Right ventricle myocardium inferior (tissue), 1 donor: Measurements from ENCODE around the gene STUB1. TPM values are rescaled to one million over a fixed set of nuclear protein-coding genes. Genes with fewer than 3 reads are reported as not detected.
A peak's percentile ranks its signal among the peaks of the same experiment; 100 is the strongest.

Experiments
- ATAC-seq: fragments of 200-7000 bp; cut with Tn5 transposase; one replicate; pipeline ENCODE4 v1.9.1; 2020; ENCODE audit warnings: mild to moderate bottlenecking, moderate library complexity
- DNase-seq: peaks from one replicate; pipeline ENCODE4 v3.0.0; 2021; ENCODE audit errors: missing footprints
- intact Hi-C: fragments of 100-400 bp; cut with DNase I; formaldehyde crosslinking; loops from one replicate; pipeline ENCODE4 v1.11.0; 2022
- total RNA-seq: library from RNA; stranded (reverse); fragmentation: NEBNext Ultra II Directional; extraction: Animal tissue kit (Norgen Biotek cat#: 25700); gene quantifications from one replicate; pipeline ENCODE4 v1.2.1, GENCODE V29; 2021
- donor health status: DM: no; HTN: yes; CAD: no; lungs with severe emphysema.

The STUB1 gene
- total RNA-seq, 1 donor from 2014 or later: 120 TPM

GRCh38 chr16:715477-716199 is 35.4 kb downstream of the STUB1 start:
- ATAC-seq: no peak
- no peak for DNase-seq
- intact Hi-C loops: loop anchor here (2.0 kb wide), 1 partner anchor 25 kb away; the partner anchor contains the start of gene CIAO3

- no peak for ATAC-seq
- intact Hi-C loops: no loop called here
- DNase-seq: no peak
Measured at GRCh38 chr16:716200-716568, 36.0 kb downstream of the STUB1 start.

- intact Hi-C loops: no loop called here
- ATAC-seq (no peak), DNase-seq (no peak)
Measured at GRCh38 chr16:716768-717325, 36.6 kb downstream of the STUB1 start.

GRCh38 chr16:717450-718245 is 37.4 kb downstream of the STUB1 start:
- no peak for ATAC-seq
- intact Hi-C loops: no loop called here
- no peak for DNase-seq

GRCh38 chr16:718389-718788 is 38.2 kb downstream of the STUB1 start:
- intact Hi-C loops: no loop called here
- DNase-seq (no peak), ATAC-seq (no peak)

- intact Hi-C loops: no loop called here
- ATAC-seq (no peak), DNase-seq (no peak)
Measured at GRCh38 chr16:718922-719321, 38.7 kb downstream of the STUB1 start.

GRCh38 chr16:719815-720446 is 39.7 kb downstream of the STUB1 start:
- intact Hi-C loops: loop anchor here (5.0 kb wide), 1 partner anchor 33 kb away; no protein-coding TSS in a partner anchor
- ATAC-seq (no peak), DNase-seq (no peak)

- peak; percentile 56 for ATAC-seq
- no peak for DNase-seq
- intact Hi-C loops: loop anchor here (5.0 kb wide), 1 partner anchor 33 kb away; no protein-coding TSS in a partner anchor
Measured at GRCh38 chr16:720447-720989, 40.3 kb downstream of the STUB1 start.

GRCh38 chr16:720990-721764 is 41.0 kb downstream of the STUB1 start, which contains the start of gene ANTKMT:
ANTKMT (plus strand) TSS chr16:721146; CDS start chr16:721275, 129 bp downstream.
- ATAC-seq (peak; percentile 88), DNase-seq (peak; percentile 89)
- intact Hi-C loops: loop anchor here (5.0 kb wide), 1 partner anchor 34 kb away; no protein-coding TSS in a partner anchor

- DNase-seq (no peak), ATAC-seq (no peak)
Measured at GRCh38 chr16:721765-722540, 41.7 kb downstream of the STUB1 start.

GRCh38 chr16:722835-723633 is 42.8 kb downstream of the STUB1 start:
- intact Hi-C loops: loop anchor here (5.0 kb wide), 1 partner anchor 36 kb away; no protein-coding TSS in a partner anchor
- DNase-seq (no peak), ATAC-seq (no peak)

More at GRCh38 chr16:721765-722540, 41.7 kb downstream of the STUB1 start:
- intact Hi-C loops: loop anchor here (5.0 kb wide), 1 partner anchor 35 kb away; no protein-coding TSS in a partner anchor

- intact Hi-C loops: loop anchor here (5.0 kb wide), 1 partner anchor 36 kb away; no protein-coding TSS in a partner anchor
- no peak for DNase-seq
- ATAC-seq: no peak
Measured at GRCh38 chr16:723695-724094, 43.5 kb downstream of the STUB1 start.

- intact Hi-C loops: loop anchor here (5.0 kb wide), 1 partner anchor 37 kb away; no protein-coding TSS in a partner anchor
- DNase-seq: no peak
- ATAC-seq: no peak
Measured at GRCh38 chr16:724188-725040, 44.2 kb downstream of the STUB1 start.

- DNase-seq (no peak), ATAC-seq (no peak)
- intact Hi-C loops: no loop called here
Measured at GRCh38 chr16:725041-725376, 44.8 kb downstream of the STUB1 start.

GRCh38 chr16:725463-726187 is 45.4 kb downstream of the STUB1 start:
- intact Hi-C loops: no loop called here
- ATAC-seq: no peak
- no peak for DNase-seq
